D721Med (cell line): ENCODE results near the gene KIAA1191.

ENCODE experiments used
- DNase-seq: peaks from one replicate; pipeline ENCODE4 v3.0.0; 2011; ENCODE audit warnings: low spot score; ENCODE audit not compliant: insufficient read length
- FAIRE-seq: peaks from 2 replicates; lab custom pipeline; 2011; peaks lifted over from hg19 to GRCh38; lab: Jason Lieb, UNC
- TF ChIP-seq, protein P1 (sequence below): IDR thresholded peaks from 2 replicates; pipeline ENCODE4 v1.5.1; 2012; ENCODE audit warnings: mild to moderate bottlenecking, control low read depth; ENCODE audit not compliant: insufficient read depth; ENCODE audit errors: missing control alignments

Gene KIAA1191

DNA sequence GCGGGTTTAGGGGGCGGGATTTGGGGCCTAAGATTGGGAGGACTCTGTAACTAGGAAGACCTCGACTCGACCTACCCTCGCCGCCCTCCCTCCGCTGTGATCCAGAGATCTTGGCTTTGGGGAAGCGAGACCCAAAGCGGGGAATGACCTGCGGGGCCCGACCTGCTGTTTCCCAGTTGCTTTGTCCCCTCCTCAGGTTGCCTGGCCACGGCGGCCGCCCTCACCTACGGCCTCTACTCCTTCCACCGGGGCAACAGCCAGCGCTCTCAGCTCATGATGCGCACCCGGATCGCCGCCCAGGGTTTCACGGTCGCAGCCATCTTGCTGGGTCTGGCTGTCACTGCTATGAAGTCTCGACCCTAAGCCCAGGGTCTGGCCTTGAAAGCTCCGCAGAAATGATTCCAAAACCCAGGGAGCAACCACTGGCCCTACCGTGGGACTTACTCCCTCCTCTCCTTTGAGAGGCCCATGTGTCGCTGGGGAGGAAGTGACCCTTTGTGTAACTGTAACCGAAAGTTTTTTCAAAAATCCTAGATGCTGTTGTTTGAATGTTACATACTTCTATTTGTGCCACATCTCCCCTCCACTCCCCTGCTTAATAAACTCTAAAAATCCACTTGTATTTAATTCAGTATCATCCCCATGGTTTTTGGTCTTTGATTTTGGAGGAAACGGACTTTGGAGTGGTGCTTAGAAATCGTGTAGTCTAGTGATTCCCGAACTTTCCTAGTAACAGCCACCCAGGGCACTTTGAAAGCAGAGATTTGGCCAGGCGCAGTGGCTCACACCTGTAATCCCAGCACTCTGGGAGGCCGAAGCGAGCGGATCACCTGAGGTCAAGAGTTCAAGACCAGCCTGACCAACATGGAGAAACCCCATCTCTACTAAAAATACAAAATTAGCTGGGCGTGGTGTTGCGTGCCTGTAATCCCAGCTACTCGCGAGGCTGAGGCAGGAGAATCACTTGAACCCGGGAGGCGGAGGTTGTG lies 27.9 kb upstream of the KIAA1191 start:
- DNase-seq (peak; percentile 90), FAIRE-seq (no peak)
- TF ChIP-seq, protein P1, sequence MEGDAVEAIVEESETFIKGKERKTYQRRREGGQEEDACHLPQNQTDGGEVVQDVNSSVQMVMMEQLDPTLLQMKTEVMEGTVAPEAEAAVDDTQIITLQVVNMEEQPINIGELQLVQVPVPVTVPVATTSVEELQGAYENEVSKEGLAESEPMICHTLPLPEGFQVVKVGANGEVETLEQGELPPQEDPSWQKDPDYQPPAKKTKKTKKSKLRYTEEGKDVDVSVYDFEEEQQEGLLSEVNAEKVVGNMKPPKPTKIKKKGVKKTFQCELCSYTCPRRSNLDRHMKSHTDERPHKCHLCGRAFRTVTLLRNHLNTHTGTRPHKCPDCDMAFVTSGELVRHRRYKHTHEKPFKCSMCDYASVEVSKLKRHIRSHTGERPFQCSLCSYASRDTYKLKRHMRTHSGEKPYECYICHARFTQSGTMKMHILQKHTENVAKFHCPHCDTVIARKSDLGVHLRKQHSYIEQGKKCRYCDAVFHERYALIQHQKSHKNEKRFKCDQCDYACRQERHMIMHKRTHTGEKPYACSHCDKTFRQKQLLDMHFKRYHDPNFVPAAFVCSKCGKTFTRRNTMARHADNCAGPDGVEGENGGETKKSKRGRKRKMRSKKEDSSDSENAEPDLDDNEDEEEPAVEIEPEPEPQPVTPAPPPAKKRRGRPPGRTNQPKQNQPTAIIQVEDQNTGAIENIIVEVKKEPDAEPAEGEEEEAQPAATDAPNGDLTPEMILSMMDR, result no peak

DNA sequence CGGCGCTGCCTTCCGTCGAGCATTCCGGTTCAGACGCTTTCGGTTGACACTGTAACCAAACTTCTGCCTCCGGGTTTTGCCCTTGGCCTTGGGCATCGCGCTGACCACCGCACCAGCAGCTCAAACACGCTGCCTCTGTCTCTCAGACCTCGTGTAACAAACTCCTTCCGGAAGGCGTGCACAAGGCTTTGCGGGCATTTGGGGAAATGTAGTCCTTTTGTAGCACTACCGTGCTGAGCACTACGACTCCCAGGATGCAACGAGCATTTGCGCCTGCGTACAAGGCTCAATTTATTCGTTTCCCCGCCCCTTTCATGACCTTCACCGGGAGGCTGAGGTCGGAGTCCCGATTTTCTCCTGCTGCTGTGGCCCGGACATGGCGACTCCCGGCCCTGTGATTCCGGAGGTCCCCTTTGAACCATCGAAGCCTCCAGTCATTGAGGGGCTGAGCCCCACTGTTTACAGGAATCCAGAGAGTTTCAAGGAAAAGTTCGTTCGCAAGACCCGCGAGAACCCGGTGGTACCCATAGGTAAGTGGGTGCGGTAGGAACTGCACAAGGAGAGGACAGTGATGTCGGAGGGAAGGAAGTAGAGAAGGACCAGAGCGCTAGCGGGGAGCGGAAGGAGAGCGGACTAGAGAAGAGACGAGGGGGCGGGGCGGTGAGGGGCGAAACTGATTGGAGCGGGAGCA lies 27.0 kb upstream of the KIAA1191 start, which contains the start of the genes HIGD2A and NOP16:
Gene HIGD2A (plus strand): TSS at position 308 of the 691 bp plus-strand sequence. CDS start 69 bp downstream, at position 377.
Gene NOP16 (minus strand): TSS at position 155 of the 691 bp plus-strand sequence. CDS start 59 bp downstream, at position 96.
- peak; percentile 92 for DNase-seq
- FAIRE-seq, result peak; percentile 83

DNA sequence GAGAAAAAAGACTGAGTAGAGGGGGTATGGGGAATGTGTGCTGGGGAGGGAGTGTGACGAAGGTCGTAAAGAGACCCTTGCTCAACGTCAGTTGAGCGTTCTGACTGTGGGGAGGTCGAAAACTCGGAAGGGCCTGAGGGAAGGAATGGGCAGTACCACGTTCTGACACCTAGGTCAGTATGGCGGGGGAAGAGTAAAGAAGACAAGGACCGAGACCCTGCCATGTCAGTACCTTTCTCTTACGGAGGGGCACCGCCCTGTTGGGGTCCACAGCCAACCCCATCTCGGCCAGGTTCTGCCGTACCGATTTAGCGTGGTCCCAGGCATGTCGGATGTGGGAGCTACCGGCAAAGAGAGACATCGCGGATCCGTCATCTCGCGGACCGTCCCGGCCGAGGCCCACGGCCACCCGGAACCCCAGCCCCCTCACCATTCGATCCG lies 26.5 kb upstream of the KIAA1191 start:
- DNase-seq, result no peak

More for the DNA sequence above, 27.0 kb upstream of the KIAA1191 start, which contains the start of the genes HIGD2A and NOP16:
- TF ChIP-seq, protein P1, result no peak

DNA sequence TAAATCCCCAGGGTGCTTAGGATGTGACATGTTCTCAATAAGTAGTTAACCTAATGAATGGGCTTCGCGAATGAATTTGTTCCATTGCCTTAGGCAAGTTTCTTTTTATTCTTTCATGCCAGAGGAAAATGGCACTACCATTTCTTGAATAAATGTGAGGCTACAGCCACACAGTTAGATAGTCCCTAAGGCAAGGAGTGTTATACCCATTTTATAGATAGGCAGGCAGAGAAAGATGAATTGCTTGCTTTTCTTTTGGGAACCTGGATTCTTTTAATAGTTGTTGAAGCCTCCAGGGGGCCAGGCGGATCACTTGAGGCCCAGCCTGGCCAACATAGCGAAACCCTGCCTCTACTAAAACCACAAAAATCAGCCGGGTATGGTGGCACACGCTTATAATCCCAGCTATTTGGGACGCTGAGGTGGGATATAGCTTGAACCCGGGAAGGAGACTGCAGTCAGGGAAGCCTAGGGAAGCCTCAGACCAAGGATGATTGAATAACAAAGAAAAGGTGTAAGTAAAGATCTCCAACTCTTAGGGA lies 25.9 kb upstream of the KIAA1191 start:
- no peak for DNase-seq
- no peak for FAIRE-seq
- TF ChIP-seq, protein P1, result no peak

More for the DNA sequence above, 26.5 kb upstream of the KIAA1191 start:
- TF ChIP-seq, protein P1, result no peak
- no peak for FAIRE-seq

DNA sequence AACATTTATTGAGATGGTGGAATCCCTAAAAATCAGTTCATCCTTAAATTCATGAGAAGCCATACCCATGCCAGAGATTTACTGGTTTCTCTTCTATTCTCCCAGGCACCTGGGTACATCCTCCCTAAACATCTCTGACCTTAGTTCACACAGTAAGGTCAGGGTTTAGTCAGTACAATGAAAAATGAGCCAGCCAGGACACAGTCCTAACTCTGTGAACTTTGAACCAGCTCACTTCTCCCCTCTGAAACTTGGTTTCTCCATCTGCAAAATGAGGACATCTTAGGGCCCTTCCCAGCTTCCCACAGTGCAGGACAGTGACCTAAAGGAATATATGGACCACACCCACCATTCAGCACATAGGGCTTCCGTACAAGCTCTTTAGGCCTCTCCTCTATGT lies 24.9 kb upstream of the KIAA1191 start:
- no peak for FAIRE-seq
- no peak for DNase-seq
- TF ChIP-seq, protein P1, result no peak

DNA sequence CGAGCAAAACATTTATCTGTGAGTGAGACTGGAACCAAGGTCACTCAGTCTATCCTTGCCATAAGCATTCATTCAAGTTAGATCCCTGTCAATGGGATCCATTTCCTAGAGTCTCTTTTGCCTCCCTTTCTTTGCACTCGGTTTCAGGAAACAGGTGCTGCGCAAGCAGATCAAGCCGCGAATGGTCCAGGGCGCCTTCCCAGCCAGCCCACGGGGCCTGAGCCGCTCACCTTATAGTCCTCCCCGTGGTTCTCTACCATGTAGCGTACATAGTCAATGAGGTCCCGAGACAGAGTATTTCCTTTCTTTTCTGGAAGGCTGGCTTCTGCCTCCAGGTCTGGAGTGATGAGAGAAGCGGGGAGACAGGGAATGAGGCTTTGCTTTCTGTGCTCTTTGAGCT lies 23.4 kb upstream of the KIAA1191 start:
- TF ChIP-seq, protein P1, result no peak
- no peak for DNase-seq
- FAIRE-seq, result no peak
